PC-9 (cell line): ENCODE results near the gene RSPH4A.

Experiments
- CTCF ChIP-seq: fragments of 200-600 bp; sonication (generic); conservative IDR thresholded peaks from 2 replicates; pipeline ENCODE4 v1.6.1; 2017; ENCODE audit warnings: mixed run types, antibody characterized with exemption, mild to moderate bottlenecking, moderate library complexity
- EZH2 ChIP-seq: fragments of 200-600 bp; sonication (generic); IDR thresholded peaks from 2 replicates; pipeline ENCODE4 v1.8.0; 2017; ENCODE audit warnings: antibody characterized with exemption, low read depth

GRCh38 chr6:116577486-116577885 lies 38.8 kb upstream of the RSPH4A start:
- no peak for TF ChIP-seq CTCF
- no peak for TF ChIP-seq EZH2
